Smooth muscle cell (in vitro differentiated cells): Measurements from ENCODE around the gene E2F3. TPM values are rescaled to one million over a fixed set of nuclear protein-coding genes. Genes with fewer than 3 reads are reported as not detected.

Source experiments
- DNase-seq: peaks from one replicate; lab custom pipeline; 2025; ENCODE audit not compliant: unreplicated experiment; lab: John Stamatoyannopoulos, UW
- H2AFZ ChIP-seq: fragments of 200-600 bp; sonication (generic); 2 replicates; pipeline ENCODE4 v1.6.0; 2016; ENCODE audit warnings: antibody characterized with exemption, low read depth, mild to moderate bottlenecking
- H3F3A ChIP-seq: fragments of 200-600 bp; sonication (generic); 2 replicates; pipeline ENCODE4 v1.6.0; 2017; ENCODE audit warnings: antibody characterized with exemption, low read depth
- H3K27ac ChIP-seq: fragments of 200-600 bp; sonication (generic); 2 replicates; pipeline ENCODE4 v1.5.1; 2016; ENCODE audit warnings: low read depth, mild to moderate bottlenecking
- H3K27me3 ChIP-seq: fragments of 200-600 bp; sonication (generic); 2 replicates; pipeline ENCODE4 v1.6.1; 2016; ENCODE audit warnings: low read depth, mild to moderate bottlenecking
- H3K36me3 ChIP-seq: fragments of 200-600 bp; sonication (generic); 2 replicates; pipeline ENCODE4 v1.5.1; 2016; ENCODE audit warnings: low read depth
- H3K4me1 ChIP-seq: fragments of 200-600 bp; sonication (generic); 2 replicates; pipeline ENCODE4 v1.5.1; 2016; ENCODE audit warnings: low read depth
- H3K4me2 ChIP-seq: fragments of 200-600 bp; sonication (generic); 2 replicates; pipeline ENCODE4 v1.6.0; 2016; ENCODE audit warnings: mild to moderate bottlenecking
- H3K4me3 ChIP-seq: fragments of 200-600 bp; sonication (generic); 2 replicates; pipeline ENCODE4 v1.5.1; 2016; ENCODE audit warnings: mild to moderate bottlenecking
- H3K79me2 ChIP-seq: fragments of 200-600 bp; sonication (generic); 2 replicates; pipeline ENCODE4 v1.6.0; 2016; ENCODE audit warnings: low read depth, mild to moderate bottlenecking
- H3K9ac ChIP-seq: fragments of 200-600 bp; sonication (generic); 2 replicates; pipeline ENCODE4 v1.6.0; 2016; ENCODE audit warnings: low read depth
- H3K9me3 ChIP-seq: fragments of 200-600 bp; sonication (generic); replicated peaks from 2 replicates; pipeline ENCODE4 v1.5.1; 2016; ENCODE audit warnings: low read depth
- H4K20me1 ChIP-seq: fragments of 200-600 bp; sonication (generic); 2 replicates; pipeline ENCODE4 v1.6.0; 2016; ENCODE audit warnings: low read depth
- WGBS: methylation state at CpG from one replicate; pipeline ENCODE4 v1.1.7; 2016; ENCODE audit warnings: low lambda C conversion rate; 5-methylcytosine and 5-hydroxymethylcytosine counted together
- polyA plus RNA-seq: library from polyadenylated mRNA; unstranded; fragments of >200 nt; fragmentation: Nextera tagmentation; extraction: Ambion mirVana; gene quantifications from 2 replicates; pipeline ENCODE4 v1.2.1, GENCODE V29; 2016
- total RNA-seq: library from RNA; depleted of rRNA; stranded (reverse); fragments of >200 nt; gene quantifications from 2 replicates; pipeline ENCODE4 v1.2.3, GENCODE V29; 2014
- TF ChIP-seq, protein P1 (sequence below): fragments of 200-600 bp; sonication (generic); IDR thresholded peaks from 2 replicates; pipeline ENCODE4 v1.5.1; 2017; ENCODE audit warnings: borderline replicate concordance, mild to moderate bottlenecking, antibody characterized with exemption; ENCODE audit not compliant: insufficient read depth, poor library complexity, severe bottlenecking

The E2F3 gene
- total and polyA plus RNA-seq, 2 experiments from 2014 or later, result 7.9 to 12.6 TPM

- no peaks in the 10 kb centered on the region for H3K4me1 ChIP-seq
- H2AFZ ChIP-seq, result no peak overlapping the region
- WGBS, result 95% methylated on average over 4 of the region's 4 CpGs
- no peak overlapping the region for H3K4me3 ChIP-seq
- no peak overlapping the region for H3K4me2 ChIP-seq
- peaks cover 95% of the 10 kb centered on the region for H4K20me1 ChIP-seq
- H3K27ac ChIP-seq, result no peak overlapping the region
- no peak overlapping the region for H3K9ac ChIP-seq
- no peaks in the 10 kb centered on the region for H3F3A ChIP-seq
- peaks cover 77% of the 10 kb centered on the region for H3K79me2 ChIP-seq
- DNase-seq, result no peak
- TF ChIP-seq, protein P1, sequence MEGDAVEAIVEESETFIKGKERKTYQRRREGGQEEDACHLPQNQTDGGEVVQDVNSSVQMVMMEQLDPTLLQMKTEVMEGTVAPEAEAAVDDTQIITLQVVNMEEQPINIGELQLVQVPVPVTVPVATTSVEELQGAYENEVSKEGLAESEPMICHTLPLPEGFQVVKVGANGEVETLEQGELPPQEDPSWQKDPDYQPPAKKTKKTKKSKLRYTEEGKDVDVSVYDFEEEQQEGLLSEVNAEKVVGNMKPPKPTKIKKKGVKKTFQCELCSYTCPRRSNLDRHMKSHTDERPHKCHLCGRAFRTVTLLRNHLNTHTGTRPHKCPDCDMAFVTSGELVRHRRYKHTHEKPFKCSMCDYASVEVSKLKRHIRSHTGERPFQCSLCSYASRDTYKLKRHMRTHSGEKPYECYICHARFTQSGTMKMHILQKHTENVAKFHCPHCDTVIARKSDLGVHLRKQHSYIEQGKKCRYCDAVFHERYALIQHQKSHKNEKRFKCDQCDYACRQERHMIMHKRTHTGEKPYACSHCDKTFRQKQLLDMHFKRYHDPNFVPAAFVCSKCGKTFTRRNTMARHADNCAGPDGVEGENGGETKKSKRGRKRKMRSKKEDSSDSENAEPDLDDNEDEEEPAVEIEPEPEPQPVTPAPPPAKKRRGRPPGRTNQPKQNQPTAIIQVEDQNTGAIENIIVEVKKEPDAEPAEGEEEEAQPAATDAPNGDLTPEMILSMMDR, result no peak
- H3K36me3 ChIP-seq, result no peaks in the 10 kb centered on the region
- H3K9me3 ChIP-seq, result no peaks in the 10 kb centered on the region
- no peaks in the 10 kb centered on the region for H3K27me3 ChIP-seq
Measured at GRCh38 chr6:20467437-20467836, 65.8 kb downstream of the E2F3 start.

GRCh38 chr6:20468209-20468608 lies 66.5 kb downstream of the E2F3 start:
- 97% methylated on average over 7 of the region's 7 CpGs for WGBS
- TF ChIP-seq, protein P1, result no peak
- Histone ChIP-seq H4K20me1 (peaks cover 97% of the 10 kb centered on the region), H3K79me2 (peaks cover 78% of the 10 kb centered on the region), H3K27ac (no peak overlapping the region), H2AFZ (no peak overlapping the region), H3K36me3 (no peaks in the 10 kb centered on the region), H3K9me3 (no peaks in the 10 kb centered on the region), H3K4me2 (no peak overlapping the region), H3K4me3 (no peak overlapping the region), H3K9ac (no peak overlapping the region), H3K4me1 (no peaks in the 10 kb centered on the region), H3F3A (no peaks in the 10 kb centered on the region), H3K27me3 (no peaks in the 10 kb centered on the region)
- DNase-seq, result no peak

- H3K79me2 ChIP-seq, result peaks cover 86% of the 10 kb centered on the region
Measured at GRCh38 chr6:20472748-20473147, 71.1 kb downstream of the E2F3 start.

DNA sequence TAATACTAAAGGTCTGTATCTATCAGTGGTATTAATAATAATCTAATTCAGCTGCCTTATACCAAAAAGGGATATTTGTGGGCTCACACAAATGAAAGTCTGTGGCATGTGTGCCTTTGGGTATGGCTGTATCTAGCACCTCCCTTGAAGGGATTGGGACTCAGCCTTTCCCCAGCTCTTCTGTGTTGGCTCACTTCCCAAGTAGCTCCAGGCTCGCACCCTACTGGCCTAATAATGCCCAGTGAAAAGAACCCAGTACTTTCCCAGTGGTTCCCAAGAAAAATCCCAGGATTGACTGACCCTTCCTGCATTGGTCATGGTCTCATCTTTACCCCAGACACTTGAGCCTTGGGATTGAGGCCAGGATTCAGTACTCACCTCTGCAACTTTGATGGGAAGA lies 71.8 kb downstream of the E2F3 start:
- TF ChIP-seq, protein P1, result no peak
- Histone ChIP-seq H4K20me1 (peaks cover 97% of the 10 kb centered on the region), H3K4me1 (no peaks in the 10 kb centered on the region), H3K9ac (no peak overlapping the region), H3K27ac (no peak overlapping the region), H3K9me3 (no peaks in the 10 kb centered on the region), H3K36me3 (no peaks in the 10 kb centered on the region), H3K4me3 (no peak overlapping the region), H3K79me2 (peaks cover 83% of the 10 kb centered on the region), H3F3A (no peaks in the 10 kb centered on the region), H3K27me3 (no peaks in the 10 kb centered on the region), H3K4me2 (no peak overlapping the region), H2AFZ (no peak overlapping the region)
- WGBS, result 100% methylated on average over 1 of the region's 1 CpG
- no peak for DNase-seq

More at GRCh38 chr6:20472748-20473147, 71.1 kb downstream of the E2F3 start:
- Histone ChIP-seq H2AFZ (no peak overlapping the region), H3K4me1 (no peaks in the 10 kb centered on the region), H3K27ac (no peak overlapping the region), H3K9me3 (no peaks in the 10 kb centered on the region), H3K36me3 (no peaks in the 10 kb centered on the region), H4K20me1 (peaks cover 97% of the 10 kb centered on the region), H3K9ac (no peak overlapping the region), H3K4me2 (no peak overlapping the region), H3F3A (no peaks in the 10 kb centered on the region), H3K27me3 (no peaks in the 10 kb centered on the region), H3K4me3 (no peak overlapping the region)
- WGBS, result 92% methylated on average over 3 of the region's 3 CpGs
- DNase-seq, result no peak
- TF ChIP-seq, protein P1, result no peak
